G401 (cell line): ENCODE data around the gene SNX9. TPM values are rescaled to one million over a fixed set of nuclear protein-coding genes. Genes with fewer than 3 reads are reported as not detected.
"Not testable (repeated sequence)": the region's sequence is repeated elsewhere in the genome, so short reads cannot be mapped to it uniquely, and the experiment has no call there.

ENCODE experiments used
- DNase-seq: peaks from one replicate; pipeline ENCODE4 v3.0.0-alpha.2; 2015; ENCODE audit warnings: low spot score
- in situ Hi-C: cut with HindIII; loops from 2 replicates; pipeline ENCODE4 v1.10.0; 2016; ENCODE audit warnings: low sequenced_read_pairs, mixed read lengths
- total RNA-seq: library from RNA; depleted of rRNA; stranded (reverse); fragments of >200 nt; shearing (Covaris generic); gene quantifications from 2 replicates; pipeline ENCODE4 v1.2.3, GENCODE V29; 2014; rRNA removed

SNX9 gene
- total RNA-seq = 13.2 and 20.5 TPM in 2 replicates

DNA sequence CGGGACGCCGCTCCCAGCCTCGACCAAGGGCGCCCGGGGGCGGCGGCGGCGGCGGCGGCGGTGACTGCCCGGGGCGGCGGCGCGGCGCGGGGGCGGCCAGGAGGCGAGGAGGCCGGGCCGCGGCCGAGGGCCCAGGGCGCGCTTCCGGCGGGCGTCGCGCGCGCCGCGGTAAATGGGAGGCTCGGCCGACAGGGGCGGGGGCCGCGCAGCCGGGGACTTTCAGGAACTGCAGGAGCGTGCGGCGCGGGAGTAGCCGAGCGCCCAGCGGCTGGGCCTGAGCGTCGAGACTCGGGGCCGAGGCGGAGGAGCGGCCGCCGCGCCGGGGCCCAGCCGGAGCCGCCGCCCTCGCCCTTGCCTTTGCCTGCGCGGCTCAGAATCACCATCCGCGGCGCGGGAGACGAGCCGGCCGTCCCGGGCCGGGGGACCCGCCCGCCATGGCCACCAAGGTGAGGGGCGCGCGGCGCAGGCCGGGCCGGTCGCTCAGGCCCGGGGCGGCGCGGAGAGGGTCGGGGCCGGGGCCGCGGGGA is at the start of gene SNX9:
Gene SNX9, plus strand, starts transcription at position 246 of the 527 bp plus-strand sequence. Its CDS starts 189 bp downstream, at position 435.
- in situ Hi-C loops = no loop called here
- DNase-seq = peak; percentile 50

DNA sequence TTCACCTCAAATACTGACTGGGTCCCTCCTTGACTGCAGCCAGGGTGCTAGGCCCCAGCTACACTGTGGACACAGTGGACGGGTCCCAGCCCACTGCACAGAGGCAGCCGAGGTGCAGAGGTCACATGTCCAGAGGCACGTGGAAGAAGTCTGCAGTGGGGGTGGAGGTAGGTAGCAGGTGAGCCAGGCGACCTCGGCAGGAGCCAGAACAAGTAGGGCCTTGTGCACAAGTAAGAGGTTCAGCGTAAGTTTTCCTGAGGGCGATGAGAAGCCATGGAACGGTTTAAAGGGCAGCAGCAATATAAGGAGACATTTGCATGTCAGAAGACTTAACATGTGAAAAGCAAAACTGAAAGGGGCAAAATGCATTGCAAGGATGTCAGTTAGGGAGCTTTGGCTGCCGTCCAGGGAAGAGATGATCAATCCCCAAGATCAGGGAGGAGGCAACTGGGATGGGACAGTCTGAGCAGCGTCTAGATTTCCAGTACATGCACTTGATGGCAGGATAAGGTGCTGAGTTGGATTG is 49.7 kb upstream of the SNX9 start:
- DNase-seq = no peak
- in situ Hi-C loops = no loop called here

DNA sequence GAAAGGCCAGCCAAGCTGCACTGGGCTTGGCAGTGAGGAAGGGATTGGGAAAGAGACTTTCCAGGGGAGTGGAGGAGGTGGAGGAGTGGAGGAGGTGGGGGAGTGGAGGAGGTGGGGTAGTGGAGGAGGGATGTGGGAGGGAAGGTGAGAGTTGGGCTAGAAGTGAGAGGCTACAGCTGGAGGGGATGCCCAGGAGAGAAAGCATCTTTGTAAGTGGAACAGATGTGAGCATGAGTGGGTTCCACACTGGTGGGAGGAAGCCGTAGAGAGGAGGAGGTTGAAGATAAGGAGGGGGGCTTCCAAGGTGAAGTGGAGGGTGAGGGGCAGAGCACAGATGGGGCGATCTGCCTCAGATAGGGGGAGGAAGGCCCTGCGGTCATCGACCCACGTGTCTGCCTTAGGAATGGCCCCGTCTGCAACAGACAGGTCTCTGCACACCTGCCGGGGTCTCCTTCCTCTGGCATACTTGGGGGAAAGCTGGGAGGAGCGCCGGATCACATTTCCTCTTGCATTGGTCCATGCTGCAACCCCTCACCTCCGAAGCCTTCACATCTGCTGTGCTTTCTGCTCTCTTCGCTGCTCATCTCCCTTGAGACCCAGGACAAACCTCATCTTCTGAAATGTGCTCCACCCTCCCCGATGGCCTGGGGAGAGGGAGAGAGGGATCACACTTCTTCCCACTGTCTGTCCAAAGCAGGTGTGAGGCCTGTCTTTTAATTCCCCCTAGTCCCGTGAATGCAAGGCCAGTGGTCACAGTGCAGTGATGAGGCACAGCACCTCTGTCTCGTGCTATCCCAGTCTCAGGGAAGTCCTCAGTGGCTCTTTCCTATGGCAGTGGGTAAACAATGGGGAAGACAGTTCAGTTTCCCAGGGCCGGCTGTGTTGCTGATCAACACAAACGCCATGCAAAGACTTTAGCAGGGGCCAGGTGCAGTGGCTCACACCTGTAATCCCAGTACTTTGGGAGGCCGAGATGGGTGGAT is 48.6 kb upstream of the SNX9 start:
- in situ Hi-C loops = no loop called here
- DNase-seq = no peak

DNA sequence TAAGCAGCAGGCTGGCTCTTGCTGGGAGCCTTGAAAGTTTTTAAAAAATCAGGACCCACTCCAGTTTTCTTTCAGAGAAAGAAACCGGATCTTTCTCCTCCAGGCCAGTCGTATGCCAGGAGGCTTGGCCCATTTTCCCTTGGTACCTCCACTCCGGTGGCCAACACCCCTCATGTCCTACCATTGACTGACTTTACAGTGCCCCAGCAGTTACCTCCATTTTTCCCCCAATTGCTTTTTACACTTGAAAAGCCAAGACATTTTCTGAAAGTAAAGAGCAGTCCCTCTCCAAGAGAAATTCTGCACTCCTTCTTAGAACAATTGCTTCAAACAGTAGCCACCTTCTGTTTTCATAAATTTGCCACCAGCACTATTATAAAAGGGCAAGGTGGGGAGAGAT is 47.7 kb upstream of the SNX9 start:
- no peak for DNase-seq
- in situ Hi-C loops = no loop called here

DNA sequence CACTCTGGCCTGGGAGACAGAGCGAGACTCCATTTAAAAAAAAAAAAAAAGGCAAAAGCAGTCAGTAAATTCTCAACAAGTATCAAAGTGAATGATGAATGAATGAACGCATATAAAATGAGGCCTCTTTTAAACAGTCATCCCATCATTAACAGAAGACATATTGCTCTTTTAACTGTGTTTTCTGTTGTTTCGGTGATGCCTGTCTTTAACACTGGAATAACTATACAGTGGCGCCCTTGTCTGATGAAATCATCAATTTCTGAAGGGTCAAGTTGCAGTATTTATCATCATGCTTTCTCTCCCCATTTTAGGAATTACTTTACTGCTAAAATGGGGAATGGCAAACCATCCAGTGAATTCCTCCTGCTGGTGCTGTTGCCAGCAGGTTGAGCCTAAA is 45.7 kb upstream of the SNX9 start:
- in situ Hi-C loops = no loop called here
- no peak for DNase-seq

DNA sequence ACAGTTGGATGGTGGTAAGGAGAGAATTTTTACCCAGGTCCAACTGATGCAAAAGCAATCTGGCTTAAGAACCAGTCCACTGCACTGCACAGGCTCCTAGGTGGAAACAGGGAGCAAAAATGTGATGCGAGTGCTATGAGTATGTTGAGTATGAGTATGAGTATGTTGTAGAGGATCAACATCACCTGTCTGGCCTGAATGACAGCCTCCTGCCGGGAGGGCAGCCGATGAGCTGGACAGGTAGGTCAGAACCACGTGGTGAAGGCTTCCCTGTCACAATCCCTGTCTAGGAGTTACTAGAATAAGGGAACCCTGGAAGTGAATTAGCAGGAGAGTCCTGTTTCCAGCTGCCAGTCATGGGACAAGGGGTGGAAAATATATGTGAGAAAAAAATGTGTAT is 44.3 kb upstream of the SNX9 start:
- no peak for DNase-seq
- in situ Hi-C loops = no loop called here

DNA sequence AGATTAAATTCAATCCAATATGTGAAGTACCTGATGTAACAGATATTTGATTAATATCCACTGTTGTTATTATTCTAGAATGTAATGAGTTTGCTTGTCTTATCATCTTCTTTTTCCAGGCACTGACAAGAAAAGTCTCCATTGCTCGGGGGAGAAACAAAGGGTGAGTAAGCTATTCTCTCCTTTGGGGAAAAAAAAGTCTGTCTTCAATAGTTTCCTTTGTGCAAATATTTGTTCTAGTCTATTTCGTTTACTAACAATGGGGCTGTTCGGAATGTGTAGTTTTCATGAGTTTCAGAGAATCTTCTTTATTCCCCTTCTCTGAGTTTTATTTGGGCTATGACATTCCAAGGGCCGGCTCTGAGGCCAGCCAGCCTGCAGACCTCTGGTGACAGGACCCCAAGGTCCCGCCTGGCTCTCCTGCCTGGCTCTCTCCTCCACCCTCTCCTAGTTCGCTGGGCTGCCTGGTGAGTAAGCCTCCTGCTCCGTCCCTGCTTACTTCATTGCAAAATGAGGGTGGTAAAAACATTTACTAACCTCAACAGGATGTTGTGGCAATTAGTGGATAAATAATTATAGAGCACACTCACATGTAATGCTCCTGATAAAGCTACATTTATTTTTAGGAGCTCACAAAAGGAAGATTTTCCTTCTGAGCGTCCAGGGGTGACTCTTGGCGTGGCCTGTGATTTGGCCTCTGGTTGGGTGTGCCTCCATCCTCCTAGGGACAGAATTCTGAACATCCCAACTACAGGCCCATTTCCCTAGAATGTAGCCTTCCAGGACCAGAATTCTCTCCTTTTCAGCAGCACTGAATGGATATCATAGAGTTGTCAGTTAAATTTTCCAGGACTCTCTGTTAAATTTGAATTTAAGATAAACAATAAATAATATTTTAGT is 43.1 kb upstream of the SNX9 start:
- in situ Hi-C loops = no loop called here
- DNase-seq = no peak

DNA sequence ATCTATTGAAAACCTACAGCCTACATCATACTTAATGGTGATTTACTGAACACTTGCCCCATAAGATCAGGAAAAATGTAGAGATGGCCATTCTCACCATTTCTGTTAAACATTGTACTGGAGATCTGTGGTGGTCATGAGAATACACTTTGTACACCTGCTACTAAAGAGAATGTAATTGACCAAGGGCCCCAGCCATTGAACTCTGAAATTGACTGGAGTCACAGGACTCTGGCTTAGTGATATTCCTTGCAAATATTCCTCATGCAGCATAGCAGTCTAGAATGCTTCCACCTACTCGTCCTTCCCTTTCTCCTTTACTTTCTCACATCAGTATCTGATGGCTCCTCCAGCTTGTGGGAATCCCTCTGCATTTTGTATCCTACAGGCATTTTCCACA is 37.4 kb upstream of the SNX9 start:
- in situ Hi-C loops = no loop called here
- no peak for DNase-seq

DNA sequence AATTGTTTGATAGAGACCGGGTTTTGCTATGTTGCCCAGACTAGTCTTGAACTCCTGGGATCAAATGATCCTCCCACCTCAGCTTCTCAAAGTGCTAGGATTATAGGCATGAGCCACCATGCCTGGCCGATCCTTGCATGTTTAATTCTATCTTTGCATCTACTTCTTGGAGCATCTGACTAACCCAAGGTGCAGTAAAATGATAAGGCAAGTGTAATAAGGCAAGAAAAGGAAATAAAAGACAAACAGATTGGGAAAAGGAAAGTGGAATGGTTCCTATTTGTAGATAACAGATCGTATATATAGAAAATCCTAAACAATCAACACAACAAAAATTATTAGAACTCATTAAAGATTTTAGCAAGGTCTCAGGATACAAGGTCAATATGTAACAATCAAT is 36.8 kb upstream of the SNX9 start:
- in situ Hi-C loops = no loop called here
- DNase-seq = no peak

DNA sequence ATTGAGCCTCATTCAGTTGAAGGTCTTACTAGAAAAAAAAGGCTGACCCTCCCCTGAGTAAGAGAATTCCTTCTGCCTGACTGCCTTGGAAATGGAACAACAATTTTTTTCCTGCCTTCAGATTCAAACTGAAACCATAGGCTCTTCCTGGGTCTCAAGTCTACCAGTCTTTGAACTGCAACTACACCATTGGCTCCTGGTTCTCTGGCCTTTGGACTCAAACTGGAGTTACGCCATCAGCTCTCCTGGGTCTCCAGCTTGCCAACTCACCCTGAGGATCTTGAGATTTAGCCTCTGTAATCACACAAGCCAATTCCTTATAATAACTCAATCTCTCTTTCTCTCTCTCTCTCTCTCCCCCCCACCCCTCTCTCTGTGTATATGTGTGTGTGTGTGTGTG is 36.0 kb upstream of the SNX9 start:
- in situ Hi-C loops = no loop called here
- DNase-seq = no peak

DNA sequence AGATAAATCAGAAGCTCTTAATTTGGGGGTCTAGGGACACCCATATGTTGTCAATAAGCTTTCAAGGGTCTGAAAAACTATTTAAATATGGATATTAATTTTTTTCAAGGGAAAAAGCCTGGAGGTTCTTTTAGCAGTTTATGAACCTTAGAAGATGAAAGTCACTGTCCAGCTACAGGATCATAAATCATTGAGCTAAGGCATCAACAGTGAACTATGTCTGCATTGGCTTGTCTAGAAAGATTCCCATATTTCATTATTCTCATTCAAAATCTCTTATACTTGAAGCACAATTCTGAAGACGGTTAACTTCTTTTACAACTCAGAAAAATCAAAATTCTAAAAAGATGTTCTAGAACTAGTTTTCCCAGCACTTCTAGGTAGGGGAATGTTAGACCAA is 34.9 kb upstream of the SNX9 start:
- in situ Hi-C loops = no loop called here

DNA sequence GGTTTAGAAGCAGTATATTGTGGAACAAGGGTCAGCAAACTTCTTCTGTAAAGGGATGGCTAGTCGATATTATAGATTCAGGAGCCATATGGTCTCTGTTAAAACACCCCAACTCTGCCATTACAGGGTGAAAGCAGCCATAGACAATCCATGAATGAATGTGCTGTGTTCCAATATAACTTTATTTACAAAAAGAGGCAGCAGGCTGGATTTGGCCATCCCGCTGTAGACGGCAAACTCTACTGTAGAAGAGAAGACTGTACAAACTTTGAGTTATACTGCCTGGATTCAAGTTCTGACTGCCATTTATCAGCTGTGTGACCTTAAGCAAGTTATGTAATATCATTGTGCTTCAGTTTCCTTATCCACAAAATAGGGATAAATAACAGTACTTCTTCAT is 33.7 kb upstream of the SNX9 start:
- no peak for DNase-seq
- in situ Hi-C loops = no loop called here

More for the DNA sequence above, 34.9 kb upstream of the SNX9 start:
- DNase-seq = no peak

DNA sequence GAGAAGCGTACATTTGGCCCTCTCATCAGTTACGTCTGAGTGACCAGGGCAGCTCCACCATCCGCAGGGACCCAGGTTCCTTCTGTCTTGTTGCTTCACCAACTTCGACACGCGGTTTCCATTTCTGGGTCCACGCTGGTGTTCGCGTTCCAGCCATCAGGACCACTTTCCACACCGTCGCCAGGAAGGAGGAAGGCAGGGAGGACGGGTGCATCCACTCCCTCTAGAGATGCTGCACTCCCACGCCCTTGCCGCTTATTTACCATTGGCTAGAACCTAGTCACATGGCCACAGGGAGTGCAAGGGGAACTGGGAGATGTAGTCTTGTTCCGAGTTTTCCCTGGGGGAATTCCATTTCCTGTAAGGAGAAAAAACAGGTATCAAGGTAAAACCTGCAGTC is 33.2 kb upstream of the SNX9 start:
- no peak for DNase-seq
- in situ Hi-C loops = no loop called here

DNA sequence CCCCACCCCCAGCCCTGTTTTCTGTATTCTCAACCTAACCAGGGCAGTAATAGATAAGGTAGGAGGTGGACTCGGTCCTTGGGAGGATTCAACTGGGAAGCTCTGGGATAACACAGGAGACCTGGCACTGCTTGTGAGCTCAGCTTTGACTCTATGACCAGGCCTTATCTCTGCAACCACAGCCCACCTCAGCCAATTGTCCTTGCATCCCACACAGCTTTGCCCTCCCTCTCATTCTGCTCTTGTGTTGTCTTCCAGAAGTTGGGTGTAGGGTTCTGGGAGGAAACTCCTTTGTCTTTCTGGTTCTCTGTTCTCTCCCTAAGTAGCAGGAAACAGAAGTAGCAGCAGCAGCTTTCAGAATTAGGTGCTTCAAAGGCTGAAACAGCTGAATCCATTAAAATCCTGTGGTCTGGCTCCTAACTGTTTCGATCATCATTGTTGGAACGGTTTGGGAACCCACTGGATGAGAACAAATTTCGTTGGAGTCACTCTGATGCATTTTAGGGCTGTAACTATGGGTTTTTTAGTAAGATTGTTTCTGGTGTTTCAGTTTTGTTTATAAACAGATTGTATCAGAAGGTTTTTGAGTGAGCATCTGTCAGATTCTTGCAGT is 32.4 kb upstream of the SNX9 start:
- in situ Hi-C loops = no loop called here
- no peak for DNase-seq

DNA sequence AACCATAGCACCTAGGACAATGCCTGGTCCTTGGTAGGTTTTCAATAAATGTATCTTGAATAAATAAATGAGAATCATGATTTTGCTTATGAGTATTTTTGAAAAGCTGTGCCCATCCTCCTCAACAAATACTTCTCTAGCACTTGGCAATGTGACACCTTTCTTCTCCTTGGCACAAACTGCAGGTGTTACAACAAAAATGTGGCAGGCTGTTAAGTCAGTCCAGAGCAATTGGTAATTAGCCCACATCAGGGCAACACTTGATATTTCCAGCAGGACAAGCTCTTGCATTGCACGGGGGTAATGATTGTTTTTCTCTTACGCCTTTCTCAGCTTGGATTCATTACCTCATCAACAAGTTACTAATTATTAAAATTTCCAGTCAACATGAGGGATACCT is 31.6 kb upstream of the SNX9 start:
- in situ Hi-C loops = no loop called here
- DNase-seq = no peak

DNA sequence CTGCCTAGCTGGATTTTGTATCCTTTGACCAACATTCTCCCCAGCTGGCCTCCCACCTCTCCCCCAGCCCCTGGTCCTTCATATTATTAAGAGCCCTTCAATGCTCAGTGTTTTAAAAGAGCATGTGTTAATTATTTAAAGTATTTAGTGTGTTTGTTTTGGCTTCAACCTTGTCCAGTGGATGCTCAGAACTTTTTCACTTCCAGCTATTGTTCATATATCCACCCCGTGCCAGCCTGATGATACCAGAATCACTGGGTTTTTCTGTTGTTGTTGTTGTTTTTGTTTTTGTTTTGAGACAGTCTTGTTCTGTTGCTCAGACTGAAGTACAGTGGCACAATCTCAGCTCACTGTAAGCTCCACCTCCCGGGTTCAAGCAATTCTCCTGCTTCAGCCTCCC is 30.4 kb upstream of the SNX9 start:
- in situ Hi-C loops = no loop called here
- no peak for DNase-seq

DNA sequence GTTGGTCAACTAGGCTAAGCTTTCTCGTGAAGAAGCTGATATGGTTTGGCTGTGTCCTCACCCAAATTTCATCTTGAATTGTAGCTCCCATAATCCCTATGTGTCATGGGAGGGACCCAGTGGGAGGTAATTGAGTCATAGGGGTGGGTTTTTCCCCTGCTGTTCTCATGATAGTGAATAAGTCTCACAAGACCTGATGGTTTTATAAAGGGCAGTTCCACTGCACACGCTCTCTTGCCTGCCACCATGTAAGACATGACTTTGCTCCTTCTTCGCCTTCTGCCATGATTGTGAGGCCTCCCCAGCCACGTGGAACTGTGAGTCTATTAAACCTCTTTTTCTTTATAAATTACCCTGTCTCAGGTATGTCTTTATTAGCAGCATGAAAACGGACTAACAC is 29.0 kb upstream of the SNX9 start:
- not testable (repeated sequence) for DNase-seq

DNA sequence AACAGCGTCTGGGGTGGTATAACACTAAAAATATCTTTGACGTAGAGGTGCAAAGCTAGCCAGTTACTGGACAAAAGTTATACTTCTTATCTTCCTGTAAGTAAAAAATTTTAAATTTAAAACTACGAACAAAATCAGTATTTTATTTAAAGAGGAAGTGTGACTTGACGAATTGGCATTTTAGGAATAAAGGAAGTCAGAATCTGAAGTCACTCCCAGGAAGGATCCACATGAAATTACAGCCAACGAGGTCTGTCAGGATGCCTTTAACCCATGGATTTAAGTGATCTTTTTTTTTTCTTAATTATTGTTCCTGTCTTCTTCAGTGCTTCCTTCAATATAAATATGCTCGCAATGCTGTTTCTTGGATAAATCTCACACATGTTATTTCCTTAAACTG is 27.2 kb upstream of the SNX9 start:
- in situ Hi-C loops = no loop called here
- no peak for DNase-seq

More for the DNA sequence above, 29.0 kb upstream of the SNX9 start:
- in situ Hi-C loops = not testable (repeated sequence)

DNA sequence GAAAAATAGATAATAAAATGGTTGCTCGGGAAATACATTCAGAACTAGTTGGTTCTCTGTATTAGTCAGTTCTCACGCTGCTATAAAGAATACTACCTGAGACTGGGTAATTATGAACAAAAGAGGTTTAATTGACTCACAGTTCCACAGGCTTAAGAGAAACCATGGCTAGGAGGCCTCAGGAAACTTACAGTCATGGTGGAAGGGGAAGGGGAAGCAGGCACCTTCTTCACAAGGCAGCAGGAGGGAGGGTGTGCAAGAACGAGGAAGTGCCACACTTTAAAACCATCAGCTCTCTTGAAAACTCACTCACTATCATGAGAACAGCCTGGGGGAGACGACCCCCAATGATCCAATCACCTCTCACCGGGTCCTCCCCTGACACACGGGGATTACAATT is 24.2 kb upstream of the SNX9 start:
- in situ Hi-C loops = no loop called here

More for the DNA sequence above, 24.2 kb upstream of the SNX9 start:
- DNase-seq = no peak
